ENCODE data around the gene PAPOLA.

Gene PAPOLA

DNA sequence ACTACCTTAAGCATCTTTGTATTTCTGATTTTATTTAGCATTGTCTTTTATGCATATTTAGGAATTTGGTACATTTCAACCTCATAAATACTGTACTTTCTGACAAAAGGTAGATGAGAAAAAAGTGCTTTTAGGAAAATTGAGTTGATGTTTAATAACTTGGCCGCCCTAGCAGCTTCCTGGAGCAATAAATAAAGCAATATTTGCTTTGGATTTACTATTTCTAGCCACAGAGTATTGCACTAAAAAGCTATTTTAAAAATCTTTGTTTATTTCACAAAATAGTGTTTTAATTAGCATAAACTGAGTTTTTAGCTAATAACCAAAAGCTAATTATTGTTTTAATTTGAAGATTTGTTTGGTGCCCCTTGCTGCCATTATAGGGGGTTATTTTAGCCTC is 9.5 kb downstream of the PAPOLA start:
- no peak overlapping the region for H3K4me3 ChIP-seq (ENCODE audit: low read length)
- H3K36me3 ChIP-seq (replicated peaks; ENCODE audit: low read depth, low read length), result peaks cover 3% of the 10 kb centered on the region
- no peaks in the 10 kb centered on the region for H3K9me3 ChIP-seq (ENCODE audit: insufficient read depth, low read length)
- no peaks in the 10 kb centered on the region for H3K27me3 ChIP-seq (ENCODE audit: low read depth, low read length)
- peaks cover 60% of the 10 kb centered on the region for H3K4me1 ChIP-seq (ENCODE audit: low read length)
- H4K20me1 ChIP-seq (ENCODE audit: insufficient read depth, low read length), result peaks cover 97% of the 10 kb centered on the region
- peaks cover 100% of the 10 kb centered on the region for H3K79me2 ChIP-seq (ENCODE audit: low read length)
- H3K4me2 ChIP-seq (ENCODE audit: low read length), result no peak overlapping the region
- TF ChIP-seq EZH2phosphoT487 (IDR thresholded peaks at IDR 0.05; ENCODE audit: low read depth), result no peak
- TF ChIP-seq, protein P1, sequence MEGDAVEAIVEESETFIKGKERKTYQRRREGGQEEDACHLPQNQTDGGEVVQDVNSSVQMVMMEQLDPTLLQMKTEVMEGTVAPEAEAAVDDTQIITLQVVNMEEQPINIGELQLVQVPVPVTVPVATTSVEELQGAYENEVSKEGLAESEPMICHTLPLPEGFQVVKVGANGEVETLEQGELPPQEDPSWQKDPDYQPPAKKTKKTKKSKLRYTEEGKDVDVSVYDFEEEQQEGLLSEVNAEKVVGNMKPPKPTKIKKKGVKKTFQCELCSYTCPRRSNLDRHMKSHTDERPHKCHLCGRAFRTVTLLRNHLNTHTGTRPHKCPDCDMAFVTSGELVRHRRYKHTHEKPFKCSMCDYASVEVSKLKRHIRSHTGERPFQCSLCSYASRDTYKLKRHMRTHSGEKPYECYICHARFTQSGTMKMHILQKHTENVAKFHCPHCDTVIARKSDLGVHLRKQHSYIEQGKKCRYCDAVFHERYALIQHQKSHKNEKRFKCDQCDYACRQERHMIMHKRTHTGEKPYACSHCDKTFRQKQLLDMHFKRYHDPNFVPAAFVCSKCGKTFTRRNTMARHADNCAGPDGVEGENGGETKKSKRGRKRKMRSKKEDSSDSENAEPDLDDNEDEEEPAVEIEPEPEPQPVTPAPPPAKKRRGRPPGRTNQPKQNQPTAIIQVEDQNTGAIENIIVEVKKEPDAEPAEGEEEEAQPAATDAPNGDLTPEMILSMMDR (IDR thresholded peaks at IDR 0.05; ENCODE audit: low read depth, low read length), result no peak
- no peak overlapping the region for H2AFZ ChIP-seq (ENCODE audit: low read depth, low read length)
- H3K9ac ChIP-seq (ENCODE audit: low read length), result no peak overlapping the region
- no peak overlapping the region for H3K27ac ChIP-seq (ENCODE audit: low read length)

DNA sequence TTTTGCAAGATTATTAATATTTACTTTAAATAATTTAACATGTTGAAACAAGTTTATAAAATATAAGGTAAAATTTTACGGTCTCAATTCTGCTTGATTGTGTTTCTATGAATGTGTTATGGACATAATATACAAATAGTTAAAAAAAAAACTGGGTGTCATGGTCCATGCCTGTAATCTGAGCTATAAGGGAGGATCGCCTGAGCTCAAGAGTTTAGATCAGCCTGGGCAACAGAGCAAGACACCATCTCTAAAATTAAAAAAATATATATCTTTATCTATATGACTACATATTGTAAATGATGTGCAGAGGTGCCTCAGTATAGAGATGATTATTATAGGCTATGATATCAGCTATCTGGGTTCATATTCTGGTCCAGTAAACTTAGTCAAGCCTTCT is 9.9 kb downstream of the PAPOLA start:
- Histone ChIP-seq H3K27ac (ENCODE audit: low read length) (no peak overlapping the region), H4K20me1 (ENCODE audit: insufficient read depth, low read length) (peaks cover 97% of the 10 kb centered on the region), H3K4me2 (ENCODE audit: low read length) (0 out of 2 replicates have a peak overlapping the region, but pooled peaks have one; percentile 38), H2AFZ (ENCODE audit: low read depth, low read length) (no peak overlapping the region), H3K9ac (ENCODE audit: low read length) (no peak overlapping the region), H3K27me3 (ENCODE audit: low read depth, low read length) (no peaks in the 10 kb centered on the region), H3K79me2 (ENCODE audit: low read length) (peaks cover 100% of the 10 kb centered on the region), H3K4me1 (ENCODE audit: low read length) (peaks cover 60% of the 10 kb centered on the region), H3K9me3 (ENCODE audit: insufficient read depth, low read length) (no peaks in the 10 kb centered on the region), H3K4me3 (ENCODE audit: low read length) (no peak overlapping the region), H3K36me3 (replicated peaks; ENCODE audit: low read depth, low read length) (peaks cover 3% of the 10 kb centered on the region)
- TF ChIP-seq EZH2phosphoT487 (IDR thresholded peaks at IDR 0.05; ENCODE audit: low read depth), result no peak
- TF ChIP-seq, protein P1 (IDR thresholded peaks at IDR 0.05; ENCODE audit: low read depth, low read length), result no peak

DNA sequence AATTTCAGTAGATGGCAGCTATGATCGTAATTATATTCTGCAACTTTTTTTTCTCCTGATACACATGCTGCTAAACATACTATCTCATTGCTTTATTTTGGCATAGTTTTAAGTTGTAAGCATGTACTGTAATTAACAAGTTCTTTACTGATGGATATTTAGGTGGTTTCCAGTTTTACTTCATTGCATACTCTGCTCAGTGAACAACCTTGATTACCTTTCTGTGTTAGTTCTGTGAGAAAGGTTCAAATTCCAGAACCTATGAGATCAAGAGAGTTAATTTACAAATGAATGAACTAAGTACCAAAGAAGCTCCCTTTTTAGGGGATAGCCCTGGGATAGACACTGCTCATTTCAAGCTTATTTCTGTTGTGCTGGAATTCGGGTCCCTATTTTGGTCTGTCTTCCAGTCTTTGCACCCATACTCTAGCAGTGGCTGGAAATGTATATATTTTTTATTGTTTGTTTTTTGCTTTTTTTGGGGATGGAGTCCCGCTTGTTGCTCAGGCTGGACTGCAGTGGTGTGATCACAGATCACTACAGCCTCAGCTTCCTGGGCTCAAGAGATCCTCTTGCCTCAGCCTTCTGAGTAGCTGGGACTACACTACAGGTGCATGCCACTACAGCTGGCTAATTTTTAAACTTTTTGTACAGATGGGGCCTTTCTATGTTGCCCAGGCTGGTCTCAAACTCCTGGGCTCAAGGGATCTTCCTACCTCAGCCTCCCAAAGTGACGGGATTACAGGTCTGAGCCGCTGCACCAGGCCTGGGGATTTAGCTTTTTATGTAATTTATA is 10.6 kb downstream of the PAPOLA start:
- H3K4me3 ChIP-seq (ENCODE audit: low read length), result no peak overlapping the region
- H4K20me1 ChIP-seq (ENCODE audit: insufficient read depth, low read length), result peaks cover 98% of the 10 kb centered on the region
- H3K9me3 ChIP-seq (ENCODE audit: insufficient read depth, low read length), result no peaks in the 10 kb centered on the region
- no peak overlapping the region for H2AFZ ChIP-seq (ENCODE audit: low read depth, low read length)
- H3K4me2 ChIP-seq (ENCODE audit: low read length), result peak overlapping the region; percentile 38
- no peak overlapping the region for H3K9ac ChIP-seq (ENCODE audit: low read length)
- TF ChIP-seq EZH2phosphoT487 (IDR thresholded peaks at IDR 0.05; ENCODE audit: low read depth), result no peak
- TF ChIP-seq, protein P1 (IDR thresholded peaks at IDR 0.05; ENCODE audit: low read depth, low read length), result no peak
- H3K27me3 ChIP-seq (ENCODE audit: low read depth, low read length), result no peaks in the 10 kb centered on the region
- peaks cover 100% of the 10 kb centered on the region for H3K79me2 ChIP-seq (ENCODE audit: low read length)
- no peak overlapping the region for H3K27ac ChIP-seq (ENCODE audit: low read length)
- peaks cover 3% of the 10 kb centered on the region for H3K36me3 ChIP-seq (replicated peaks; ENCODE audit: low read depth, low read length)
- peaks cover 60% of the 10 kb centered on the region for H3K4me1 ChIP-seq (ENCODE audit: low read length)

DNA sequence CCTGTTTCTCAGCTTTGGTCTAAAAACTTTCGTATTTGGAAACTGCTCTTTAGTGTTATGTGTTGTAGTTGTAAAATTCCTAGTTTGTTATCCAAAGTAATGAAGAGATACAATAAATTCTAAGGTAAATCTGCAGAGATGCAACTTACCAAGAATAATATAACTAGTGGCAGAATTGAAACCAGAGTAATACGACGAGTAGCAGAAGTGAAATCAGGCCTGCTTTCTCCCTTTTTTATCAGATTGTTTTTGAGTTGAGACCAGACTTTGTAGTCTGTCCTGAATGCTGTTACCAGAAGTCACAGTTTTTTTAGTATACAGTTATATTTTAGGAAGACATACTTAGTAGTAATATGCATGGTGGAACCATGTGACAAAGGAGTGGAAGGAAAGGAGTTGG is 12.5 kb downstream of the PAPOLA start:
- H3K79me2 ChIP-seq (ENCODE audit: low read length), result peaks cover 100% of the 10 kb centered on the region
- peak overlapping the region; percentile 35 for H3K4me3 ChIP-seq (ENCODE audit: low read length)
- no peaks in the 10 kb centered on the region for H3K27me3 ChIP-seq (ENCODE audit: low read depth, low read length)
- peaks cover 99% of the 10 kb centered on the region for H4K20me1 ChIP-seq (ENCODE audit: insufficient read depth, low read length)
- H3K4me2 ChIP-seq (ENCODE audit: low read length), result peak overlapping the region; percentile 66
- H3K4me1 ChIP-seq (ENCODE audit: low read length), result peaks cover 65% of the 10 kb centered on the region
- H2AFZ ChIP-seq (ENCODE audit: low read depth, low read length), result no peak overlapping the region
- H3K36me3 ChIP-seq (replicated peaks; ENCODE audit: low read depth, low read length), result peaks cover 3% of the 10 kb centered on the region
- no peak overlapping the region for H3K9ac ChIP-seq (ENCODE audit: low read length)
- H3K9me3 ChIP-seq (ENCODE audit: insufficient read depth, low read length), result no peaks in the 10 kb centered on the region
- 0 out of 2 replicates have a peak overlapping the region, but pooled peaks have one; percentile 5 for H3K27ac ChIP-seq (ENCODE audit: low read length)
- no peak for TF ChIP-seq EZH2phosphoT487 (IDR thresholded peaks at IDR 0.05; ENCODE audit: low read depth)
- TF ChIP-seq, protein P1 (IDR thresholded peaks at IDR 0.05; ENCODE audit: low read depth, low read length), result no peak
